Stomach (tissue), 9 donors: ENCODE data around the gene KITLG. TPM values are rescaled to one million over a fixed set of nuclear protein-coding genes. Genes with fewer than 3 reads are reported as not detected.
"Not testable (repeated sequence)": the region's sequence is repeated elsewhere in the genome, so short reads cannot be mapped to it uniquely, and the experiment has no call there.

ENCODE experiments used
- DNase-seq, 2 donors: peaks; one replicate each; pipeline versions ENCODE4 v3.0.0 to v3.0.0-alpha.2; 2013 to 2019
- H3K27ac ChIP-seq, 5 donors: fragments of 200-600 bp in 4 of 5; sonication (generic) in 4 of 5; one replicate each; pipeline ENCODE4 v1.5.1; 2013 to 2019; ENCODE audit warnings: mild to moderate bottlenecking in 1 of 5, moderate library complexity in 1 of 5
- H3K27me3 ChIP-seq, 3 donors: fragments of 200-600 bp; sonication (generic); one replicate each; pipeline ENCODE4 v1.5.1; 2017 to 2019; ENCODE audit warnings: mixed run types in 1 of 3
- H3K36me3 ChIP-seq, 4 donors: fragments of 200-600 bp; sonication (generic); 1 replicate in 3 of 4; 2 replicates in 1 of 4; pipeline ENCODE4 v1.5.1; 2016 to 2019
- H3K4me1 ChIP-seq, 4 donors: fragments of 200-600 bp; sonication (generic); one replicate each; pipeline ENCODE4 v1.5.1; 2016 to 2019
- H3K4me3 ChIP-seq, 4 donors: fragments of 200-600 bp; sonication (generic) in 3 of 4; one replicate each; pipeline ENCODE4 v1.5.1; 2016 to 2019; ENCODE audit warnings: mild to moderate bottlenecking in 1 of 4
- H3K9me3 ChIP-seq, 4 donors: fragments of 200-600 bp; sonication (generic); one replicate each; pipeline ENCODE4 v1.5.1; 2016 to 2019
- CTCF ChIP-seq, 7 experiments: fragments of 450-650 bp in 4 of 7; fragments of 200-600 bp in 3 of 7; sonication (generic) in 3 of 7; IDR thresholded peaks; one replicate each; pipeline ENCODE4 v1.5.1; 2016 to 2019; ENCODE audit warnings: antibody characterized with exemption in 7 of 7, control low read depth in 2 of 7, mild to moderate bottlenecking in 1 of 7
- EP300 ChIP-seq: sonication (generic); formaldehyde crosslinking; IDR thresholded peaks from one replicate; pipeline ENCODE4 v1.6.1; 2017; ENCODE audit warnings: antibody characterized with exemption
- POLR2A ChIP-seq, 4 donors: fragments of 450-650 bp; IDR thresholded peaks; one replicate each; pipeline ENCODE4 v1.6.1; 2016; ENCODE audit warnings: antibody characterized with exemption in 4 of 4, control low read depth in 2 of 4, mild to moderate bottlenecking in 1 of 4, moderate library complexity in 1 of 4
- POLR2AphosphoS5 ChIP-seq, 3 donors: sonication (generic); formaldehyde crosslinking; IDR thresholded peaks; one replicate each; pipeline ENCODE4 v1.6.1; 2016; ENCODE audit warnings: antibody characterized with exemption in 3 of 3
- WGBS, 5 donors: extraction: QIAGEN DNeasy Blood & Tissue Kit in 3 of 5; methylation state at CpG; one replicate each; pipeline versions ENCODE4 v1.1.5 to v1.1.7; 2013 to 2018; 5-methylcytosine and 5-hydroxymethylcytosine counted together
- intact Hi-C: fragments of 100-400 bp; cut with DNase I; formaldehyde crosslinking; loops from one replicate; pipeline ENCODE4 v1.15.1; 2023; ENCODE audit warnings: low total_unique reads
- polyA plus RNA-seq, 3 donors: library from polyadenylated mRNA; stranded (reverse); fragments of 200-250 nt; gene quantifications; one replicate each; pipeline ENCODE4 v1.2.3, GENCODE V29; 2013
- total RNA-seq, 5 donors: library from RNA; depleted of rRNA; stranded (reverse); fragments of >200 nt; gene quantifications; one replicate each; pipeline versions ENCODE4 v1.1.0 to v1.2.3, GENCODE V29; 2014 to 2016
- donor health status: healthy with polysubstance abuse.
- donor health status: Bipolar disorder and iron deficiency.
- donor health status: healthy.

The KITLG gene
- total and polyA plus RNA-seq, 8 donors, result 4.6 to 62.4 (median 21.4) TPM

DNA sequence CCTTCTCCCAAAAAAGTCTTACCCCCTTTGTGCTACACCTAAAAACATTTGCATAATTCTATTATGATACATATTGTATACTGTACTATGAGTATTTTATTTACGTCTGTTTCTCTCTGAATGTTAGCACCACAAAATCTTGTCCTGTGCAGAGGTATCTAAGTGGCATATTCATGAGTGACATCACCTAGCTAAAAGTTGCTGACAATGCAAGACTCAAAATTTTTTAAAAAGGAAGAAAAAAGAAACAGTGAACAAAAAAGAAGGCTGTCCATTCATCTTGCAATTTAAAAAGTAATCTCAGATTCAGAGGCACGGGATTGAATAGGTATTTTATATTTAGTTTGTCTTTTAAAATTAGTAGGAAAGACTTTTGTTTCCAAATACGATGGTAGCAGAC, 69.4 kb downstream of the KITLG start:
- Histone ChIP-seq H3K4me3 (no peak overlapping the region), H3K36me3 (peaks cover 1 to 39% (median 28%) of the 10 kb centered on the region in 4 donors), H3K27ac (no peak overlapping the region), H3K9me3 (no peaks in the 10 kb centered on the region), H3K27me3 (no peaks in the 10 kb centered on the region), H3K4me1 (peaks cover 0 to 14% (median 4%) of the 10 kb centered on the region in 4 donors)
- no peak for TF ChIP-seq EP300
- no peak for TF ChIP-seq CTCF (IDR thresholded peaks at IDR 0.05)
- no peak for TF ChIP-seq POLR2AphosphoS5 (IDR thresholded peaks at IDR 0.05)
- TF ChIP-seq POLR2A (IDR thresholded peaks at IDR 0.05), result no peak
- DNase-seq, result no peak
- intact Hi-C loops, result no loop called here
- WGBS, 5 donors, result 92 to 99% (median 97%) methylated on average over 3 of the region's 3 CpGs

DNA sequence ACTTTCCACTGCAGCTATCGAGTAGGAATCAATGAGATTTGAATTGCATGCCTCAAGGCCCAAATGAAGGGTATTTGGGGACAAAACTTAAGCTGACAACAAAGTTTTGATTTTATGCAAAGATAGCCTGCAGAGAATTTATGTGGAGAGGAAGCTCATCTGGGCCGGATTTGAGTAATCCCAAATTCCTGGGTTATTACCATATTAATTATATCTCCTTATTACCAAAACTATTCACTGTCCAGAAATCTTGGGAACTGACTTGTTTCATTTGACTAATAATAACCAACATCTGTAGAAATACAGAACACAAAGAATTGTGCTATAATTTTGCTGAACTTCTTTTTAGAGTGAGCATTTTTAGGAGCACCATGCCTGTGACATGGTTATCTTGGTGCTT, 70.4 kb downstream of the KITLG start:
- Histone ChIP-seq H3K4me3 (no peak overlapping the region), H3K36me3 (peaks cover 10 to 42% (median 32%) of the 10 kb centered on the region in 4 donors), H3K4me1 (peaks cover 0 to 14% (median 4%) of the 10 kb centered on the region in 4 donors), H3K27me3 (no peaks in the 10 kb centered on the region), H3K27ac (no peak overlapping the region), H3K9me3 (no peaks in the 10 kb centered on the region)
- no peak for DNase-seq
- WGBS, 5 donors, result 84 to 99% (median 89%) methylated on average over 2 of the region's 2 CpGs
- intact Hi-C loops, result no loop called here
- no peak for TF ChIP-seq POLR2A (IDR thresholded peaks at IDR 0.05)

DNA sequence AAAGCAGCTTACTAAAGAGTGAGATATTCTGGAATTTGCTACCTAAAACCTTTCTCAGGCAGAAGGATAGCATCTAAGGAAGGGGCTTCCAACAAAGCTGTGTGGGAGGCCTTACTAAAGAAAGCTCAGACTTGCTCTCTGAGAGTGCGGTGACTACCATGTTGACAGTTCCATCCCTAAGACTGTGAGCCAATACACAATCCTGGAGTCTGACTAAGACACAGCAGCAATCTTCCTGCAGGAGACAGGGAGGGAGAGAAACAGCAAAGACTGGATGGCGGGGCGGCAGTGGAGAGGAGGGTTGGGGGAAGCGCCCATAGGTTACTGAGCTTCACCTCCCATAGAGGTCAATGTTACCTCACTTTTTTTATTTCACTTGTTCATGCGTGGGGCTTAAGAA, 70.9 kb downstream of the KITLG start:
- WGBS, 5 donors, result 91 to 98% (median 97%) methylated on average over 5 of the region's 5 CpGs

GRCh38 chr12:88507851-88508250, 72.4 kb downstream of the KITLG start:
- not testable (repeated sequence) for H3K27me3 ChIP-seq, DNase-seq

More for the DNA sequence above, 70.9 kb downstream of the KITLG start:
- intact Hi-C loops, result no loop called here
- H3K36me3 ChIP-seq, result peaks cover 10 to 46% (median 36%) of the 10 kb centered on the region in 4 donors
- H3K9me3 ChIP-seq, result no peaks in the 10 kb centered on the region
- no peak overlapping the region for H3K27ac ChIP-seq
- H3K4me3 ChIP-seq, result no peak overlapping the region
- no peaks in the 10 kb centered on the region for H3K27me3 ChIP-seq
- no peak for DNase-seq
- H3K4me1 ChIP-seq, result peaks cover 0 to 14% (median 4%) of the 10 kb centered on the region in 4 donors
- TF ChIP-seq POLR2AphosphoS5 (IDR thresholded peaks at IDR 0.05) (no peak), EP300 (no peak), POLR2A (IDR thresholded peaks at IDR 0.05) (no peak), CTCF (IDR thresholded peaks at IDR 0.05) (no peak)

DNA sequence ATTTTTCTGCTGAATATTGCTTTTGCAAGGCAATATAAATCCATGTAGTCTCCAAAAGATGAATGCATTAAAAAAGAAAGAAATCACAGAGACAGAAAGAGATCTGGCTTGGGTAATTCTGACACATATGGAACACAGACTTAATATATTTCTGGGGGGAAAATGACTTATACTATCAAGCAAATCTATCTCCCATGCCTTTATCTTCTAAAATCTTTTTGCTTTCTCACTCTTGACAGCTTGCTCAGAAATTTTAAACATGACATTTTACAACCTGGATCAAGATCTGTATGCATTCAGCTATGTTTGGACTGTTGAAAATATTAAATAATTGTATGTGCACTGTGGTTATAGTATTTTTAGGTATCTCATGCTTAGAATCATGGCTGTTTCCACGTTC, 73.0 kb downstream of the KITLG start:
- no peak overlapping the region for H3K4me3 ChIP-seq
- 73 to 88% (median 82%) methylated on average over 1 of the region's 1 CpG for WGBS, 5 donors
- no peak for TF ChIP-seq CTCF (IDR thresholded peaks at IDR 0.05)
- TF ChIP-seq POLR2AphosphoS5 (IDR thresholded peaks at IDR 0.05), result no peak
- TF ChIP-seq EP300, result no peak
- TF ChIP-seq POLR2A (IDR thresholded peaks at IDR 0.05), result no peak
- peaks cover 10 to 55% (median 50%) of the 10 kb centered on the region in 4 donors for H3K36me3 ChIP-seq
- DNase-seq, result no peak
- H3K27ac ChIP-seq, result no peak overlapping the region
- no peaks in the 10 kb centered on the region for H3K9me3 ChIP-seq
- intact Hi-C loops, result no loop called here
- H3K4me1 ChIP-seq, result peaks cover 0 to 25% (median 4%) of the 10 kb centered on the region in 4 donors
- H3K27me3 ChIP-seq, result no peaks in the 10 kb centered on the region

More at GRCh38 chr12:88507851-88508250, 72.4 kb downstream of the KITLG start:
- H3K9me3 ChIP-seq, intact Hi-C loops, H3K27ac ChIP-seq, H3K4me3 ChIP-seq: not testable (repeated sequence)
- Histone ChIP-seq H3K36me3 (peaks cover 10 to 55% (median 49%) of the 10 kb centered on the region in 4 donors), H3K4me1 (peaks cover 0 to 19% (median 4%) of the 10 kb centered on the region in 4 donors)
- WGBS, 5 donors, result 94 to 97% (median 95%) methylated on average over 12 of the region's 12 CpGs
